ENCODE data around the gene ZFP36L2.

Gene ZFP36L2

DNA sequence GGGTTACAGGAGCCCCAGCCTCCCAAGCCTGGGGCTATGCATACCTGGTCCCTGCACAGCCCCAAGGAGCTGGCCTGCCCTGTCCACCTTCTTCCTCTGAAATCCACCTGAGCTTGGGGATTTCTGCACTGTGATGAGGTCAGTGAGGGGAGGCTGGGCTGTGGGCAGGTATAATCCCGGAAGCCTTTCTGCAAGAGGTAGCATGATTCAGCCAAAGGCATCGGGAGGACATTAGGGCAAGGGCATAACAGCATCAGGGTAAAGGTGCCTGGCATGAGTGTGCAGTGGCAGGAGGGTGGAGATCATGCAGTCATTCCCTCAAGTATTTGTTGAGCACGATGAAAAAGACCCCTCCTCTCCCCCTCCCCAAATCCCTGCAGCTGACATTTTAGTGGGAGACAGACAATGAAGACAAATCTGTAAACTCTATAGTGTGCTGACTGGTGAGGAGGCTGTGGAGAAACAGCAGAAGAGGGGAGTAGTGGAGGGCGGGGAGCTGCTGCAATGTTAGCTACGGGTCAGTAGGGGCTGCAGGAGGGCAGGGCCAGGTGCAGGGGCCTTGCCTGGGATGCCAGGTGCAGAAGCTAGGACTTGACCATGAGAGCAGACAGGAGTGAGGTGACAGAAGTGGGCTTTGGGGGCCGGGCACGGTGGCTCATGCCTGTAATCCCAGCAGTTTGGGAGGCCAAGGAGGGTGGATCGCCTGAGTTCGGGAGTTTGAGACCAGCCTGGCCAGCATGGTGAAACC, 18.7 kb downstream of the ZFP36L2 start:
- H4K20me1 ChIP-seq (ENCODE audit: control insufficient read depth, insufficient read depth, low read depth, low read length) = no peaks in the 10 kb centered on the region
- no peak overlapping the region for H3K4me2 ChIP-seq (ENCODE audit: low read length)
- TF ChIP-seq, protein P1, sequence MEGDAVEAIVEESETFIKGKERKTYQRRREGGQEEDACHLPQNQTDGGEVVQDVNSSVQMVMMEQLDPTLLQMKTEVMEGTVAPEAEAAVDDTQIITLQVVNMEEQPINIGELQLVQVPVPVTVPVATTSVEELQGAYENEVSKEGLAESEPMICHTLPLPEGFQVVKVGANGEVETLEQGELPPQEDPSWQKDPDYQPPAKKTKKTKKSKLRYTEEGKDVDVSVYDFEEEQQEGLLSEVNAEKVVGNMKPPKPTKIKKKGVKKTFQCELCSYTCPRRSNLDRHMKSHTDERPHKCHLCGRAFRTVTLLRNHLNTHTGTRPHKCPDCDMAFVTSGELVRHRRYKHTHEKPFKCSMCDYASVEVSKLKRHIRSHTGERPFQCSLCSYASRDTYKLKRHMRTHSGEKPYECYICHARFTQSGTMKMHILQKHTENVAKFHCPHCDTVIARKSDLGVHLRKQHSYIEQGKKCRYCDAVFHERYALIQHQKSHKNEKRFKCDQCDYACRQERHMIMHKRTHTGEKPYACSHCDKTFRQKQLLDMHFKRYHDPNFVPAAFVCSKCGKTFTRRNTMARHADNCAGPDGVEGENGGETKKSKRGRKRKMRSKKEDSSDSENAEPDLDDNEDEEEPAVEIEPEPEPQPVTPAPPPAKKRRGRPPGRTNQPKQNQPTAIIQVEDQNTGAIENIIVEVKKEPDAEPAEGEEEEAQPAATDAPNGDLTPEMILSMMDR (IDR thresholded peaks at IDR 0.05; ENCODE audit: low read depth, low read length, poor library complexity, severe bottlenecking) = no peak
- TF ChIP-seq EZH2phosphoT487 (IDR thresholded peaks at IDR 0.05; ENCODE audit: borderline replicate concordance, low read length) = no peak
- no peaks in the 10 kb centered on the region for H3K79me2 ChIP-seq (ENCODE audit: control insufficient read depth, low read length)
- H3K27ac ChIP-seq (ENCODE audit: low read depth, low read length) = no peak overlapping the region
- H3K9me3 ChIP-seq (ENCODE audit: control insufficient read depth, insufficient read depth, low read length) = no peaks in the 10 kb centered on the region
- H3K4me1 ChIP-seq (ENCODE audit: control insufficient read depth, low read length) = peaks cover 6% of the 10 kb centered on the region; the same call in 1 of the 2 replicates
- H3F3A ChIP-seq (ENCODE audit: control insufficient read depth, insufficient read depth) = no peaks in the 10 kb centered on the region
- H3K9me2 ChIP-seq (replicated peaks; ENCODE audit: control insufficient read depth, low read length) = no peaks in the 10 kb centered on the region
- no peaks in the 10 kb centered on the region for H3K36me3 ChIP-seq (ENCODE audit: control insufficient read depth, low read length)
- H3K27me3 ChIP-seq (ENCODE audit: control insufficient read depth, low read length) = no peaks in the 10 kb centered on the region
- H3K4me3 ChIP-seq (ENCODE audit: low read length) = no peak overlapping the region

DNA sequence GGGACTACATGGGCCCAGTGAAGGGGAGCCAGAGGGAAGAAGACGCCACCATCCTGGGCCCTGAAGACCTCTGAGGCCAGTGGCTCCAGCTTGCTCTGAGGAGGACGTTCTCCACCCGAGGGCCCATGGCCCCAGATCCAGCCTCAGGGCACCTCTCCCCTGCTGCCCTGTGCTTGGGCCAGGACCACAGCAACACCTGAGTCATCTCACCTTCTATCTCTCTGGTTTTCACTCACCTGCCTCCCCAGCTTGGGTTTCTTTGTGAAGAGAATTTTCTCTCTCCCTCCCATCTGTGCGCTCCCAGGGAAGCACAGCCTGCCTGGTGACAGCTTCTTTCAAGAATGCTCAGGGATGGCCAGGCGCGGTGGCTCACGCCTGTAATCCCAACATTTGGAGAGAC, 19.8 kb downstream of the ZFP36L2 start:
- TF ChIP-seq, protein P1 (IDR thresholded peaks at IDR 0.05; ENCODE audit: low read depth, low read length, poor library complexity, severe bottlenecking) = no peak
- Histone ChIP-seq H3K9me3 (ENCODE audit: control insufficient read depth, insufficient read depth, low read length) (no peaks in the 10 kb centered on the region), H3K27ac (ENCODE audit: low read depth, low read length) (no peak overlapping the region), H3K79me2 (ENCODE audit: control insufficient read depth, low read length) (no peaks in the 10 kb centered on the region), H3K4me1 (ENCODE audit: control insufficient read depth, low read length) (peaks cover 10% of the 10 kb centered on the region), H3K27me3 (ENCODE audit: control insufficient read depth, low read length) (no peaks in the 10 kb centered on the region), H3K4me2 (ENCODE audit: low read length) (no peak overlapping the region), H4K20me1 (ENCODE audit: control insufficient read depth, insufficient read depth, low read depth, low read length) (no peaks in the 10 kb centered on the region), H3K36me3 (ENCODE audit: control insufficient read depth, low read length) (no peaks in the 10 kb centered on the region), H3F3A (ENCODE audit: control insufficient read depth, insufficient read depth) (no peaks in the 10 kb centered on the region), H3K9me2 (replicated peaks; ENCODE audit: control insufficient read depth, low read length) (no peaks in the 10 kb centered on the region), H3K4me3 (ENCODE audit: low read length) (no peak overlapping the region)

DNA sequence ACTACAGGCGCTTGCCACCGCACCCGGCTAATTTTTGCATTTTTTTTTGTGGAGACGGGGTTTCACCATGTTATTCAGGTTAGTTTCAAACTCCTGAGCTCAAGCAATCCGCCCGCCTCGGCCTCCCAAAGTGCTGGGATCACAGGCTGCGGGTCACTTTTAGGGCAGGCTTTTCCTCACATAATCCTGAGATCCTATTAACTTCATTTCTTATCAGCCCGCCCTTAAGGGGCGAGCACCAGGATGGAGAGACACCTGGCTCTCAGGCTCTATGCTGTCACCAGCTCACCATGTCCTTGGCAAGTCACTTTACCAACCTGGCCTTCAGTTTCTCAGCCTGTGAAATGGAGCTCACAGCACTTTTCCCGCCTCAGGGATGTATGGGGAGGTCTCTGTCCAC, 23.0 kb downstream of the ZFP36L2 start:
- no peak overlapping the region for H3K4me2 ChIP-seq (ENCODE audit: low read length)
- H3K4me1 ChIP-seq (ENCODE audit: control insufficient read depth, low read length) = peaks cover 36% of the 10 kb centered on the region
- H3K27ac ChIP-seq (ENCODE audit: low read depth, low read length) = no peak overlapping the region
- no peaks in the 10 kb centered on the region for H3K9me3 ChIP-seq (ENCODE audit: control insufficient read depth, insufficient read depth, low read length)
- no peaks in the 10 kb centered on the region for H3K9me2 ChIP-seq (replicated peaks; ENCODE audit: control insufficient read depth, low read length)
- no peaks in the 10 kb centered on the region for H3F3A ChIP-seq (ENCODE audit: control insufficient read depth, insufficient read depth)
- H3K36me3 ChIP-seq (ENCODE audit: control insufficient read depth, low read length) = no peaks in the 10 kb centered on the region
- H3K4me3 ChIP-seq (ENCODE audit: low read length) = no peak overlapping the region
- no peak for TF ChIP-seq EZH2phosphoT487 (IDR thresholded peaks at IDR 0.05; ENCODE audit: borderline replicate concordance, low read length)
- TF ChIP-seq, protein P1 (IDR thresholded peaks at IDR 0.05; ENCODE audit: low read depth, low read length, poor library complexity, severe bottlenecking) = no peak
- no peaks in the 10 kb centered on the region for H3K27me3 ChIP-seq (ENCODE audit: control insufficient read depth, low read length)
- no peaks in the 10 kb centered on the region for H4K20me1 ChIP-seq (ENCODE audit: control insufficient read depth, insufficient read depth, low read depth, low read length)
- no peaks in the 10 kb centered on the region for H3K79me2 ChIP-seq (ENCODE audit: control insufficient read depth, low read length)

All from DOHH2 (cell line).